NCI-H82 (cell line): ENCODE results near the gene NEK10.
"Not testable (repeated sequence)": the region's sequence is repeated elsewhere in the genome, so short reads cannot be mapped to it uniquely, and the experiment has no call there.

Source experiments
- DNase-seq: peaks from one replicate; lab custom pipeline; 2025; lab: John Stamatoyannopoulos, UW

NEK10 gene

GRCh38 chr3:27354161-27354560 lies 15.0 kb downstream of the NEK10 start:
- DNase-seq, result no peak

- no peak for DNase-seq
Measured at GRCh38 chr3:27353221-27353620, 16.0 kb downstream of the NEK10 start.

GRCh38 chr3:27352047-27352446 lies 17.1 kb downstream of the NEK10 start:
- DNase-seq, result no peak

GRCh38 chr3:27349832-27350231 lies 19.4 kb downstream of the NEK10 start:
- no peak for DNase-seq

- no peak for DNase-seq
Measured at GRCh38 chr3:27345959-27346865, 23.0 kb downstream of the NEK10 start.

GRCh38 chr3:27345493-27345892 lies 23.7 kb downstream of the NEK10 start:
- DNase-seq, result no peak

- DNase-seq, result no peak
Measured at GRCh38 chr3:27345045-27345444, 24.1 kb downstream of the NEK10 start.

GRCh38 chr3:27344192-27344591 lies 25.0 kb downstream of the NEK10 start:
- no peak for DNase-seq

- no peak for DNase-seq
Measured at GRCh38 chr3:27342267-27342666, 26.9 kb downstream of the NEK10 start.

- no peak for DNase-seq
Measured at GRCh38 chr3:27340534-27340933, 28.6 kb downstream of the NEK10 start.

GRCh38 chr3:27335571-27335970 lies 33.6 kb downstream of the NEK10 start:
- DNase-seq, result no peak

GRCh38 chr3:27333843-27334242 lies 35.3 kb downstream of the NEK10 start:
- no peak for DNase-seq

GRCh38 chr3:27328982-27329762 lies 40.0 kb downstream of the NEK10 start:
- not testable (repeated sequence) for DNase-seq

- no peak for DNase-seq
Measured at GRCh38 chr3:27326629-27327545, 42.3 kb downstream of the NEK10 start.

- no peak for DNase-seq
Measured at GRCh38 chr3:27326202-27326601, 43.0 kb downstream of the NEK10 start.

GRCh38 chr3:27325419-27325818 lies 43.8 kb downstream of the NEK10 start:
- DNase-seq, result no peak

GRCh38 chr3:27324686-27325085 lies 44.5 kb downstream of the NEK10 start:
- DNase-seq, result no peak

GRCh38 chr3:27323087-27323570 lies 46.1 kb downstream of the NEK10 start:
- no peak for DNase-seq

- DNase-seq, result no peak
Measured at GRCh38 chr3:27322634-27323033, 46.5 kb downstream of the NEK10 start.

- DNase-seq, result no peak
Measured at GRCh38 chr3:27319847-27320526, 49.2 kb downstream of the NEK10 start.

GRCh38 chr3:27319304-27319703 lies 49.9 kb downstream of the NEK10 start:
- DNase-seq, result no peak
